ENCODE data around the gene HM13.
"Not testable (repeated sequence)": the region's sequence is repeated elsewhere in the genome, so short reads cannot be mapped to it uniquely, and the experiment has no call there.

The HM13 gene

DNA sequence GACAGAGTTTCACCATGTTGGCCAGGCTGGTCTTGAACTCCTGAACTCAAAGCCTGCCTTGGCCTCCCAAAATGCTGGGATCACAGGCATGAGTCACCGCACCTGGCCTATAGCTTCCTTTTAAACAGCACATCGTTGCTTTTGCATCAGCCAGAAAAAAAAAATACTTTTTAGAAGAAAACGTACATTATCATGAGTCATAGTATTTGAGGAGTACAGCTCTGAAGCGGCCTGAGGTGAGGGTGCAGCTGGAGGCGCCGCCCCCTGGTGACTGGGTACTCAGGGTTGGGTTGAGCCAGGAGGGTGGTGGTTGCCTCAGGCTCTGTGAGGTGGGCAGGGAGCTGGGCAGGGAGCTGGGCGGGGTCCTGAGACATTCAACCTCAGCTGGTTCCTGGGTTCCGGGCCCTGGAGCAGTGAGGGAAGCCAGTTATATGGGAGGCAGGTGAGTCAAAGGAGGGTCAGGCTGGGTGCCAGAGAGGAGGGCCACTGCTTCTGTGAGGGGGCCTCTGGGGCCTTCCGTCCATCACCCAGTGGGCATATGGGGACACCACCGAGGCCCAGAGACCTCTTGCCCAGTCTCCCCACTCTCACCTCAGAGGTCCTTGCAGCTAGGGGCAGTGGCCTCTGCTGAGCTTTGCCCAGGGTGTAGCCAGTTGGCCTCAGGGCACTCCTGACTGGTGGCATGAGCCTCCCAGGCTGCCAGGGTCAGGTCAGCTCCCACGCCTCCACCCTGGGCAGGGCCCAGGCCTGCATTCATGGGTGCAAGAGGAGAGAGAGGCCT, 79.2 kb downstream of the HM13 start:
- DNase-seq (ENCODE audit: low spot score): no peak

DNA sequence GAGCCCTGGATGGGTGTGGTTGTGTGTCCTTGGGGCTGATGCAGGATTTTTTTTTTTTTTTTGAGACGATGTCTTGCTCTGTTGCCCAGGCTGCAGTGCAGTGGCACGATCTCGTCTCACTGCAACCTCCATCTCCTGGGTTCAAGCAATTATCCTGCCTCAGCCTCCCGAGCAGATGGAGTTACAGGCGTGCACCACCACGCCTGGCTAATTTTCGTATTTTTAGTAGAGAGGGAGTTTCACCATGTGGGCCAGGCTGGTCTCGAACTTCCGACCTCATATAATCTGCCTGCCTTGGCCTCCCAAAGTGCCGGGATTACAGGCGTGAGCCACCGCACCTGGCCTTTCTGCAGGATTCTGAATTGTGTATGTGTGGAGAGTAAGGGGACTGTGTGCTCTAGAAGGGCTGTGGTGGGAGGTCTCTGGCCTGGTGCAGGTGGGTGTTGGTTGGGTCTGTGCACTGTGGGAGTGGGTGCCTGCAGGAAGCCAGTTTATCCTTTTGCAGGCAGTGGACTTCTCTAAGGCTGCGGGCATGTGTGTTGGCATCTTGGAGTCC, 79.8 kb downstream of the HM13 start:
- DNase-seq (ENCODE audit: low spot score): no peak

DNA sequence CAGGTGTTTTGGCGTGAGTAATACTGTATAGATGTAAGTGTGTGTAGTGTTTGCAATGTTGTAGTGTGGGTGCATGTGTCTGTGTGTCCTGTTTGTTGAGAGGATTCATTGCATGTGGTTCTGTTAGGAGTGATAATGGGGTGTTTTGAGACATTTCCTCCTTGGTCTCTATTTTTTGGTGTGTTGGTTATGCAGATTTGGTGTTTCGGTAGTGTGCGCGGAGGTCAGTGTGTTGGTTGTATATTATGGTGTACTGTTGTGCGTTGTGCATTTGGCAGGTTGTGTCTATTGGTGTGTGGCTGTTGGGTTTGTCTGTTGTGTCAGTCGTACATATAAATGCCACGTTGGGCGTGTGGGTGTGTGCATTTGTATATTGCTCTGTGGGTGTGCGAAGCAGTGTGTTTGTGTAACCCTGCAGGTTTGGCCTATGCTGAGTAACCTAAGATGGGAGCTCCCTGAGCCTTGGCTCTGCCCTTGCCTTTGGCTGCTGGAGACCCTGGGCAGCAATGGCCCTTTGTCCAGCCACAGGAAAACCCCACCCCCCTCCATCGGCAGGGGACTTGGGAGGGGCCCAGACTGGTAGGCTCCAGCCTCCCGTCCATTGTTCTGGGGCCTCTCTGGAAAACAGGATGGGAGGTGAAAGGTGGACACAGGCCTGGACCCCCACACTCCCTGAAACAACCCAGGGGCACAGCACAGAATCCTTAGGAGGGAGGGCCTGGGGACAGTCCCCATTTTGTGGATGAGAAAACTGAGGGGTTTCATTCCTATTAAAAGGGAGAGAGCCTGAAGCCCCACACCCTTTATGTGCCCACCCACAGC, 80.5 kb downstream of the HM13 start:
- DNase-seq (ENCODE audit: low spot score): no peak

DNA sequence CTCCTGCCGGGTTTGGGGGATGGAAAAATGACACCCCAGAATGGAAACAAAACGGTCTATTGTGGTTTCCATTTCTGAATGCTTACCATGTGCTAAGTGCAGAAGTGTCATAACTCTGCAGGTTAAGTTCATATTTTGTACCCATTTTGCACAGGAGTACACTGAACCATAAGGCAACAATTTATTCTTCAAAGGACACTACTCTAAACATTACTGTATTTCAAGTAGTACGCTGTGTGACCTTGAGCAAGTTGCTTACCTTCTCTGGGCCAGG, 81.1 kb downstream of the HM13 start:
- DNase-seq (ENCODE audit: low spot score): no peak

DNA sequence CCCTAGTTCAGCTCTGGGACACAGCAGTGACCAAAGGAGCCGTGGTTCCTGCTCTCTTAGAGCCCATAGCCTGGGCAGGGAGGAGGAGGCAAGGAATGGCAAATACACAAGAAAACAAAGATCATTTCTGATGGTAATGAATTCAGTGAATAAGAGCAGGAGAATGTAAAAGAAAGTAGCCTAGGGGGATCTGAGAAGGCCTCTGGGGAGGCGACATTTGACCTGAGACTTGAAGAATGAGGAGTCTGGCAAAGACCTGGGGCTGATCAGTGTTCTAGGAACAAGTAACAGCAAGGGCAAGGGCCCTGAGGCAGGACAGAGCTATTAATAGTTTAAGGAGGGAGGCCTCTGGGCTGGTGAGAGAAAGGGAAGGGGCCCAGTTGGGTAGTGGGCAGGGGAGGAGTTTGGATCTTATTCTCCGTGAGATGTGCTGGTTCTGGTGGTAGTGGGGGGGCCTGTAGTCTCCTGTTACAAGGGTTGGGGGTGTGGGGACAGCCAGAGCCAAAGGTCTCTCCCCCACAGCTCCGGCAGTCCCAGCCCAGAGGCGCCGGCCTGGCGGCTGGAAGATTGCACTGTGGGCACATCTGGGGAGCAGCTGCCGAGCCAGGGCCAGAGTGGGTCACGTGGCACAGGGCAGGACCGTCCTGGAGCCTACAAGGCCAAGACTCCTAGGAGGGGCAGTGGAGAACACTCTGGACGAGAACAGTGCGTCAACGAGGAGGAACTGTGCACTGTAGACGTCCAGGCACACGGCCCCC, 81.6 kb downstream of the HM13 start:
- DNase-seq (ENCODE audit: low spot score): peak; percentile 89

DNA sequence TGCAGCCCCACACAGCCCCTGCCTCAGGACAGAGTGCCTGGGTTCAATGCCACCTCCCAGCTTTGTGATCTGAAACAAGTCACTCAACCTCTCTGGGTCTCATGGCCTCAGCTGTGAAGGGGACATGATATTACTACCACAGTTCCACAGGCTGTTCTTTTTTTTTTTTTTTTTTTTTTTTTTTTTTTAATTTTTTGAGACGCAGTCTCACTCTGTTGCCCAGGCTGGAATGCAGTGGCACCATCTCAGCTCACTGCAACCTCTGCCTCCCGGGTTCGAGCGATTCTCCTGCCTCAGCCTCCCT, 82.1 kb downstream of the HM13 start:
- not testable (repeated sequence) for DNase-seq (ENCODE audit: low spot score)

DNA sequence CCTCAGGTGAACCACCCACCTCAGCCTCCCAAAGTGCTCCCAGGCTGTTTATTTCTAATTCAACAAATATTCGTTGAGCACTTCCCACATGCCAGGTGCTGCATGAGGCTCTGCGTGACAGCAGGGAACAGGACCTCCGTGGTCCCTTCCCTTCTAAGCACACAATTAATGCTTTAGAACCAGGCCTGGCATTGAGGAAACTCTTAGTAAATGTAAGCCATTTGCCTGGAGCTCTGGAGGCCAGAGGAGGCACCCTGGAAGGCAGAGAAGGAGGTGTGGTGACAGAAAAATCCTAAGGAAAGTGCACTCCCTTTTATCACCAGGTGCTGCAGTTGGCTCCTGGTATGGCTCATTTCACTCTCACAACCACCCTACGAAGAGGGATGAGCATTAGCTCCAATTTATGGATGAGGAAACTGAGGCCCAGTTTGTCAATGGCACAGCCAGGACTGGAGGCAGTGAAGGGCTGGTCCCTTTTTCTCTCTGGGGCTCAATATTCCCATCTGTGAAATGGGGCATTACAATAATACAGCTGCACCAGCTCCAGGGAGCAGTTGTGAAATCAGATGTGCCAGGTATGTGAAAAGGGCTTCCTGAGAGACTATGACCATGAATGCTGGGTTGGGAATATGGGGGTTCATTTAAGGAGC, 82.7 kb downstream of the HM13 start:
- DNase-seq (ENCODE audit: low spot score): no peak

DNA sequence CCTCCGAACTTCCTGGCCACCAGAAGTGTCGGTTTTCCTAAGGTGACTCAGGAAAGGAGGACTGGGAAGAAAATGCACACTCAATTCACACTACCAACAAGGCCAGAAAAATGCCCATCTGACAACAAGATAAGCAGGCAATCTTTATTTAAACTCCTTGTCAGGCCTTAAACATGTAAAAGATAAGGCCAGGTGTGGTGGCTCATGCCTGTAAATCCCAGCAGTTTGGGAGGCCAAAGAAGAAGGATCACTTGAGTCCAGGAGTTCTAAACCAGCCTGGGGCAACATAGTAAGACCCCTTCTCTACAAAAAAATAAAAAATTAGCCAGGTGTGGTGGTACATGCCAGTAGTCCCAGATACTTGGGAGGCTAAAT, 83.2 kb downstream of the HM13 start:
- no peak for DNase-seq (ENCODE audit: low spot score)

DNA sequence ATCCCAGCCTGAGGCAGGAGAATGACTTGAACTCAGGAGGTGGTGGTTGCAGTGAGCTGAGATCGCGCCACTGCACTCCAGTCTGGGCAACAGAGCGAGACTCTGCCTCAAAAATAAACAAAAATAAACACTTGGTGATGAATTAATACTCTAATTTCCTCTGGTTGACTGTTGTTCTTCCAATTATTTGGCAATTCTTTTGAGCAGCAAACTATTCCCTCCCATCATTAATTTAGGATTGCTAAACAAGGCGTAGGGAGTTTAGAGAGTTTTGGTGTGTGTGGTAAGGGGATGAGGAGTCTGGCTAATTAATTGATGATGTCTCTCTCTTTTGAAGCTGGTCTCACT, 88.2 kb downstream of the HM13 start:
- DNase-seq (ENCODE audit: low spot score): no peak

DNA sequence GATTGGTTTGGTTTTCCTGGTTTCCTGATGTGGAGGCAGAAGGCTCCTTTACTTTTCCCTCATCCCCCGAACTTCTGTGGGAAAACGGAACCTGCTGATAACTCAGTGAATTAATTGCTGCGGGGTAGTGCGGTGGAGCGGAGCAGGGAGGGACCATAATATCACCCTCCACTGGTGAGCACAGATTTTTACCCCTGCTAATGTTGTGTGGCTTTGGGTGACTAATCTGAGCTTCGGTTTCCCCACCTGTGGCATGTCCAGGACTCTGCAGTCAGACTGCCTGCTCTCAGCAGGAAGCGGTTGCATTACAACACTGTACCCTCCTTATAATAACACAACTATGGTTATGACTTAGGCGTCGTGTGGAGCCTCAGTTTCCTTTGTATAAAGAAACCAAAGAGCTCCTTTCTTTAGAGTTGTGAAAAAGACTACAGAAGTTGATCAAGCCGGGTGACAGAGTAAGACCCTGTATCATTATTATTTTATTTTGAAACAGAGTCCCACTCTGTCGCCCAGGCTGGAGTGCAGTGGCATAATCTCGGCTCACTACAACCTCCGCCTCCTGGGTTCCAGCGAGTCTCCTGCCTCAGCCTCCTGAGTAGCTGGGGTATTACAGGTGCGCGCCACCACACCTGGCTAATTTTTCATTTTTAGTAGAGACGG, 88.7 kb downstream of the HM13 start:
- DNase-seq (ENCODE audit: low spot score): no peak

DNA sequence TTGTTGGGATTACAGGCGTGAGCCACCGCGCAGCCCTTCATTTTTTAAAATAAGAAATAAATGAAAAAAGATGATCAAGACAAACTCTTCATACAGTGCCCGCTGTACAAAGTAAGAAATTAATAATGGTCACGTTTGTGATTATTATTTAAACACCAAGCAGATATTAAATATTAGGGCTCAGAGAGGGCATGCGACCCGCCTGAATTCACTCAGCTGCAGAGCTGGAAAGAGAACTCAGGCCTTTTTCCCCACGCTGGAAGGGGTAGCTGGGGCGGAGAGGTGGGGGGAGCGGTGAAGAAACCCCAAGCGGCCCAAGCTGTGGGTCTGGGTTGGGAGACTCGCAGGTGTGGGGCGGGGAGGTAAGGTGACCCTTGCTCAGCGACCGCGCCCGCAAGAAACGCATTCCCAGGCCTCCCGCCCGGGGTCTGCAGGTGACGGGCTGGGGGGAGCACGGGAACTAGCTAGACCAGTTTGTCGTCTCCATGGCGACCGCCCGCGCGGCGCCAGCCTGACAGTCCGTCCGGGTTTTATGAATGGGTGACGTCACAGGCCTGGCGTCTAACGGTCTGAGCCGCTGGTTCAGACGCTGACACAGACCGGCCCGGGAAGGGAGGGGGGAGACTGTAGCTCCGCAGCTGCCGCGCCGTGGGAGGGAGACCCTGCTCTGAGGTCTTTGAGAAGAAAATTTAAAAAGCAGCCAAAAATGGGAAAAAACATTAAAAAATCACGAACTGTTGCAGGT, 89.8 kb downstream of the HM13 start:
- peak; percentile 91 for DNase-seq (ENCODE audit: low spot score)

DNA sequence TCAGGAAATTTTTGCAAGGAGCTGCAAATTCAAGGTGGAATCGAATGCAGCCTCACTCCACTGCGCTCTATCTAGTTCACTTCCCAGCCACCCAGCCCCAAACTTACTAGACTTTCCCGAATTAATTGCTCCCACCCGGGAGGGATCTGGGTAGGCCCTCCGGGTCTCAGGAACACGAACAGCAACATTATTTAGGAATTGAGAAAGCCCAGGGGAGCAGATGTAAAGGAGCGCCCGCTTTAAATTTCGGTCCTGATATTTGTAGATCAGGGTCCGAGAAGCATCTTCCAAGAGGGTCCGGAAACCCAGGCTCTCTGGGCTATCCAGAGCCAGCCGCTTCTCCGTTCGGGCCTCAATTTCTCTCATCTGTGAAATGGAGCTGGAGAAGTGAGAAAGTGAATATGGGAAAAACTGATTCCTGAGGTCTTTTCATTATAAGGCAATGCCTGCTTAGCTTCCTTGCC, 90.4 kb downstream of the HM13 start:
- DNase-seq (ENCODE audit: low spot score): no peak

DNA sequence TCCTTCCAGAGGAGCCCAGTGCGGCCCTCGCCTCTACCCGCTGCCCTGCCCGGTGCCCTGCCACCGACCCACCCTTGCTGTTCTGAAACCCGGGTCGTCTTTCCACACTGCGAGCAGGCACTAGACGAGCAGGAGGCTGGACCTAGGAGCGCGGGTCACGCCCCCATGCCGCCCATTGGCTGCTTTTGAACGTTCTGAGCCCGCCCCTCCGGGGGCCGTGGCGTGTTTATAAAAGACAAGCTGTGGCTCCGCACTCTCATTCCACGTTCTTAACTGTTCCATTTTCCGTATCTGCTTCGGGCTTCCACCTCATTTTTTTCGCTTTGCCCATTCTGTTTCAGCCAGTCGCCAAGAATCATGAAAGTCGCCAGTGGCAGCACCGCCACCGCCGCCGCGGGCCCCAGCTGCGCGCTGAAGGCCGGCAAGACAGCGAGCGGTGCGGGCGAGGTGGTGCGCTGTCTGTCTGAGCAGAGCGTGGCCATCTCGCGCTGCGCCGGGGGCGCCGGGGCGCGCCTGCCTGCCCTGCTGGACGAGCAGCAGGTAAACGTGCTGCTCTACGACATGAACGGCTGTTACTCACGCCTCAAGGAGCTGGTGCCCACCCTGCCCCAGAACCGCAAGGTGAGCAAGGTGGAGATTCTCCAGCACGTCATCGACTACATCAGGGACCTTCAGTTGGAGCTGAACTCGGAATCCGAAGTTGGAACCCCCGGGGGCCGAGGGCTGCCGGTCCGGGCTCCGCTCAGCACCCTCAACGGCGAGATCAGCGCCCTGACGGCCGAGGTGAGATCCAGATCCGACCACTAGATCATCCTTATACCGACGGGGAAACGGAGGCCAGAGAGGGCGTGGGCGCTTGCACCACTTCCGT, 91.0 kb downstream of the HM13 start, which contains the start of gene ID1:
TSS of gene ID1 (plus strand) at position 259 of the 871 bp plus-strand sequence. CDS start at position 358, 99 bp downstream.
- DNase-seq (ENCODE audit: low spot score): peak; percentile 96

DNA sequence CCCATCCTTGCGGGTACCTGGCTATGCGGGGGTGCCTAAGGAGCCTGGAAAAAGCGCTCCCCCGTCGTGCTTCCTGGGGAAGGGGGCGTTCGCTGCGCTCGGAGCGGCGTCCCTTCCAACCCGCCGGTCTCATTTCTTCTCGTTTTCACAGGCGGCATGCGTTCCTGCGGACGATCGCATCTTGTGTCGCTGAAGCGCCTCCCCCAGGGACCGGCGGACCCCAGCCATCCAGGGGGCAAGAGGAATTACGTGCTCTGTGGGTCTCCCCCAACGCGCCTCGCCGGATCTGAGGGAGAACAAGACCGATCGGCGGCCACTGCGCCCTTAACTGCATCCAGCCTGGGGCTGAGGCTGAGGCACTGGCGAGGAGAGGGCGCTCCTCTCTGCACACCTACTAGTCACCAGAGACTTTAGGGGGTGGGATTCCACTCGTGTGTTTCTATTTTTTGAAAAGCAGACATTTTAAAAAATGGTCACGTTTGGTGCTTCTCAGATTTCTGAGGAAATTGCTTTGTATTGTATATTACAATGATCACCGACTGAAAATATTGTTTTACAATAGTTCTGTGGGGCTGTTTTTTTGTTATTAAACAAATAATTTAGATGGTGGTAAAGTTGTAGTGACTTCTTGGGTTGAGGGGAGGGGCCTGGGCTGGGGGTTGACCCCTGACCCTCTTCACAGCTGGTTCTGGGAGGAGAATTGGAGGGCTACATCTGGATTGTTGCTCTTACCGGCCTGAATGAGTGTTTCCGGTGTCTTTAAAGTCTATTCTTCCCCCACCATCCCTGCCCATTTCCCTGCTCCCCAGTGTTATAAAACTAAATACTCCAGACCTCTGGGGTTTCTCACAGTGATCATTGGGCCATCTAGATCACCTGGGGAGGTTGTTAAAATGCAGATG, 91.9 kb downstream of the HM13 start:
- no peak for DNase-seq (ENCODE audit: low spot score)

DNA sequence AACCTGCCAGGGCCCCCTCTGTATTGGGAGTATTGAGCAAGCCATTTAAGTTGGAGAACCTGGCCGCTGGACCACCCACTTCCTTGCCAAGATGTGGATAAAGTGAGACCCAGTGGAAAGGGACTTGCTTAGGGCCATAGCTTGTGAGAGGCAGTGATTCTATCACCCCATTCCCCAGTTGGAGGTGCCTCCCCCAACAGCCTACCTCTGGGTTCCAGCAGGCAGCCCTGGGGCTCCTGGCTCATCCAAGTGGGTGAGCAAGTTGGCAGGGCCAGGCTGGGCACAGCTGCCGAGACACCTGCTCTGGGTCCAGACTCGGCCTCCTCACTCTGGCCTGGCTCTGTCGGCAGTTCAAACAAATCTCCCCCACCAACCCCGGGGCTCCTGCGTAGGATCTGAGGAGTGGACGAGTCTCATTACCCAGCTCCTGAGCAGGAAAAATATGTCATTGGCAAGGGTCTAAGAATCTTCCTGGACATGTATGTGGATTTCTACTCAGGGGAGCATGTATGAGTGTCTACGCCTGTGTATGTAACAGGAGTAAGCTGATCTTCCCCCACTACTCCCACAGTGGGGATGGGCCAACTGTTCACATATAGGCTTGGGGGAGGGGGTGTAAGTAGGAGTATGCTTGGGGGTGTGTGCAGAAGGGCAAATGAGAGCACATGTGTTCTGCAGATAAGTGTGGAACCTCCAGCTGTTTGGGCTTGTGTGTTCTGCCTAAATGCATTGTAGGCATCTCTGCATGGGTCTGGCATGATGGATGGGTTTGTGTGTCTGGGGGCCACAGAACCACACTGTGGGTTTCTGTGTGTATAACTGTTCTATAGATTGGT, 92.8 kb downstream of the HM13 start:
- DNase-seq (ENCODE audit: low spot score): peak; percentile 70

DNA sequence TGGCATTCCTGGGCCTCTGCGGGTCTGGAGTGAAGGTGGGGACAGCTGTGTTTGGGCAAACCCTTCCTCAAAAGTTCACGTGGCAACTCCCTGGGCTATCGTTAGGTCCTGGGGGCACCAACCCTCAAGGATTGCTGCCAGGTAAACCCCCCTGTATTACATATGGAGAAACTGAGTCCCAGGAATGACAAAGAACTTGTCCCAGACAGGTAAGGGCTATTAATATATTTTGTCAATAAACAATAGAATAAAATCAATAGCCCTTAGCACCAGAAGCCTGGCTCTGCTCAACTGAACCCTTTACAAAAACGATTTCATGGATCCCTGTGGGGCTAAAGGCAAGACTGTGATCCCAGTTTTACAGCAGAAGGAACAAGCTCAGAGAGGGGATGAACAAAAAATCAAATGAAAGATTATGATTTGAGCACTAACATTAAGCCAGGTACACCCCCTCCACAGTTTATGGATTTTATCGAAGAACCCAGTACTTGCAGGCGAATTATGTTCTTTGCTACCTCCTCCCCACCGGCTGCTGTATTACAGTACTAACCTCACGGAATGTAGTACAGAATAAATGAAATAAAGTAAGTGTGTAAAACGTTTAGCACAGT, 93.5 kb downstream of the HM13 start:
- no peak for DNase-seq (ENCODE audit: low spot score)

DNA sequence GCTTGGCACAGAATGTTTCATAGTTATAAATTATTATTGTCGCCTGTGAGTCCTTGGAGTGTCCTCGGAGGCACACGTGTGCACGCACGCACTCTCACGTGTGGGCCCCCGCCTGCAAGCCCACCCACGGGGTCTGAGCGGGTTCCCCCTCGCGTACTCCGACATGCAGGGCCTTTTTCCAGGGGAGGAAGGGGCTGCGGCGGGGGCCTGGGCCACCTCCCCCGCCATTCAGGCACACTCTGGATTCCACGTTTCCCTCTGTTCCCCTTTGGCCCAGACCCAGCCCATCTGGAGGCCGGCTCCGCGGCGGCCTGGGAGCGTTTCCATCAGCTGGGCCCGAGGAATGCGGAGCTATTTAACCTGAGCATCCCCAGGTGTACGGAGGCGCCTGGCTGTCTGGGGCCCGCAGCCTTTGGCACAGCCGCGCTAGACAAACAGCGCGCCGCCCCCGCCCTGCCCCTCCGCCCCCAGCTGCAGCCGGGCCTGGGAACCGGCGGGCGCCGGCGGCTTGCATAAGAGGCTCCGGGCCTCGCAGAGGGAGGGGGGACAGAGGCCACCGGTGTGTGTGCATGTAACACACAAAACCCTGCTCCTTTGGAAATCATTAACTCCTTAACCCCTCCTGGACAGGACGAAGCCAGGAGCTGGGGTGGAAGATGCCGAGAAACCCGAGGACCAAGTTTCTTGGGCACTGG, 94.2 kb downstream of the HM13 start:
- DNase-seq (ENCODE audit: low spot score): peak; percentile 76

Data from AG08396 (cell line).